ENCODE measurements around the gene BRS3. TPM values are rescaled to one million over a fixed set of nuclear protein-coding genes. Genes with fewer than 3 reads are reported as not detected.
"Not testable (repeated sequence)": the region's sequence is repeated elsewhere in the genome, so short reads cannot be mapped to it uniquely, and the experiment has no call there.

BRS3 gene
- total RNA-seq, result not detected

- no peaks in the 10 kb centered on the region for H3K9me3 Mint-ChIP-seq
- ATAC-seq (ENCODE audit: low read depth) (no peak), DNase-seq (no peak)
- no peaks in the 10 kb centered on the region for H3K4me1 Mint-ChIP-seq
- no peak within 1 kb of the TSS for H3K4me3 Mint-ChIP-seq
- H3K36me3 Mint-ChIP-seq, result peaks cover 2% of the 10 kb centered on the region
- peaks cover 46% of the 10 kb centered on the region for H3K27me3 Mint-ChIP-seq
- H3K27ac Mint-ChIP-seq, result no peak within 1 kb of the TSS
- POLR2A ChIA-PET, result no interaction called here
These were observed at the start of gene BRS3 for GRCh38 chrX:136487647-136488046. TSS of gene BRS3 (plus strand) at chrX:136487947. CDS start at chrX:136488115, 168 bp downstream.

- no peak for DNase-seq
- H3K9me3 Mint-ChIP-seq, result peaks cover 2% of the 10 kb centered on the region
- H3K4me3 Mint-ChIP-seq, result no peak overlapping the region
- POLR2A ChIA-PET, result no interaction called here
- peaks cover 2% of the 10 kb centered on the region for H3K27me3 Mint-ChIP-seq
- no peak for ATAC-seq (ENCODE audit: low read depth)
- H3K36me3 Mint-ChIP-seq, result no peaks in the 10 kb centered on the region
- no peaks in the 10 kb centered on the region for H3K4me1 Mint-ChIP-seq
- no peak overlapping the region for H3K27ac Mint-ChIP-seq
These were observed 49.6 kb upstream of the BRS3 start for GRCh38 chrX:136438192-136438591.

- H3K4me3 Mint-ChIP-seq; H3K36me3 Mint-ChIP-seq; ATAC-seq (ENCODE audit: low read depth); H3K27me3 Mint-ChIP-seq; POLR2A ChIA-PET; DNase-seq; H3K9me3 Mint-ChIP-seq; H3K27ac Mint-ChIP-seq; H3K4me1 Mint-ChIP-seq: not testable (repeated sequence)
These were observed 42.1 kb upstream of the BRS3 start for GRCh38 chrX:136445674-136446073.

GRCh38 chrX:136446208-136446607 is 41.5 kb upstream of the BRS3 start:
- H3K4me3 Mint-ChIP-seq, result no peak overlapping the region
- ATAC-seq (ENCODE audit: low read depth) (no peak), DNase-seq (no peak)
- H3K36me3 Mint-ChIP-seq, result no peaks in the 10 kb centered on the region
- H3K4me1 Mint-ChIP-seq, result no peaks in the 10 kb centered on the region
- no peaks in the 10 kb centered on the region for H3K27me3 Mint-ChIP-seq
- no peaks in the 10 kb centered on the region for H3K9me3 Mint-ChIP-seq
- no peak overlapping the region for H3K27ac Mint-ChIP-seq
- POLR2A ChIA-PET, result no interaction called here

GRCh38 chrX:136447308-136447707 is 40.4 kb upstream of the BRS3 start:
- no peak overlapping the region for H3K27ac Mint-ChIP-seq
- H3K9me3 Mint-ChIP-seq, result no peaks in the 10 kb centered on the region
- DNase-seq (no peak), ATAC-seq (ENCODE audit: low read depth) (no peak)
- POLR2A ChIA-PET, result no interaction called here
- no peaks in the 10 kb centered on the region for H3K4me1 Mint-ChIP-seq
- no peaks in the 10 kb centered on the region for H3K27me3 Mint-ChIP-seq
- H3K36me3 Mint-ChIP-seq, result no peaks in the 10 kb centered on the region
- H3K4me3 Mint-ChIP-seq, result no peak overlapping the region

GRCh38 chrX:136447968-136448367 is 39.8 kb upstream of the BRS3 start:
- ATAC-seq (ENCODE audit: low read depth) (no peak), DNase-seq (no peak)
- Mint-ChIP-seq H3K36me3 (no peaks in the 10 kb centered on the region), H3K9me3 (no peaks in the 10 kb centered on the region), H3K4me1 (no peaks in the 10 kb centered on the region), H3K27me3 (no peaks in the 10 kb centered on the region), H3K4me3 (no peak overlapping the region), H3K27ac (no peak overlapping the region)
- POLR2A ChIA-PET, result no interaction called here

GRCh38 chrX:136450050-136450830 is 37.5 kb upstream of the BRS3 start:
- no peak for ATAC-seq (ENCODE audit: low read depth)
- H3K36me3 Mint-ChIP-seq, result no peaks in the 10 kb centered on the region
- no peak overlapping the region for H3K4me3 Mint-ChIP-seq
- H3K9me3 Mint-ChIP-seq, result no peaks in the 10 kb centered on the region
- H3K27ac Mint-ChIP-seq, result no peak overlapping the region
- H3K27me3 Mint-ChIP-seq, result no peaks in the 10 kb centered on the region
- no peak for DNase-seq
- no peaks in the 10 kb centered on the region for H3K4me1 Mint-ChIP-seq
- POLR2A ChIA-PET, result no interaction called here

- DNase-seq, result no peak
- Mint-ChIP-seq H3K9me3 (no peaks in the 10 kb centered on the region), H3K36me3 (no peaks in the 10 kb centered on the region), H3K4me1 (no peaks in the 10 kb centered on the region), H3K4me3 (no peak overlapping the region), H3K27ac (no peak overlapping the region), H3K27me3 (peaks cover 3% of the 10 kb centered on the region)
- no peak for ATAC-seq (ENCODE audit: low read depth)
- POLR2A ChIA-PET, result no interaction called here
These were observed 35.1 kb upstream of the BRS3 start for GRCh38 chrX:136452614-136453013.

GRCh38 chrX:136453114-136453513 is 34.6 kb upstream of the BRS3 start:
- ATAC-seq (ENCODE audit: low read depth) (no peak), DNase-seq (no peak)
- no peak overlapping the region for H3K27ac Mint-ChIP-seq
- H3K27me3 Mint-ChIP-seq, result peaks cover 3% of the 10 kb centered on the region
- no peaks in the 10 kb centered on the region for H3K9me3 Mint-ChIP-seq
- no peaks in the 10 kb centered on the region for H3K4me1 Mint-ChIP-seq
- POLR2A ChIA-PET, result no interaction called here
- H3K4me3 Mint-ChIP-seq, result no peak overlapping the region
- H3K36me3 Mint-ChIP-seq, result no peaks in the 10 kb centered on the region

- H3K27ac Mint-ChIP-seq, result no peak overlapping the region
- no peaks in the 10 kb centered on the region for H3K4me1 Mint-ChIP-seq
- ATAC-seq (ENCODE audit: low read depth) (no peak), DNase-seq (no peak)
- H3K4me3 Mint-ChIP-seq, result no peak overlapping the region
- no peaks in the 10 kb centered on the region for H3K9me3 Mint-ChIP-seq
- peaks cover 3% of the 10 kb centered on the region for H3K27me3 Mint-ChIP-seq
- POLR2A ChIA-PET, result no interaction called here
- H3K36me3 Mint-ChIP-seq, result no peaks in the 10 kb centered on the region
These were observed 34.0 kb upstream of the BRS3 start for GRCh38 chrX:136453771-136454170.

GRCh38 chrX:136456133-136456532 is 31.6 kb upstream of the BRS3 start:
- no peaks in the 10 kb centered on the region for H3K4me1 Mint-ChIP-seq
- no peaks in the 10 kb centered on the region for H3K36me3 Mint-ChIP-seq
- no peak overlapping the region for H3K4me3 Mint-ChIP-seq
- ATAC-seq (ENCODE audit: low read depth), result no peak
- H3K27ac Mint-ChIP-seq, result no peak overlapping the region
- peaks cover 3% of the 10 kb centered on the region for H3K27me3 Mint-ChIP-seq
- DNase-seq, result no peak
- POLR2A ChIA-PET, result no interaction called here
- H3K9me3 Mint-ChIP-seq, result no peaks in the 10 kb centered on the region

GRCh38 chrX:136457303-136457917 is 30.3 kb upstream of the BRS3 start:
- Mint-ChIP-seq H3K4me1 (no peaks in the 10 kb centered on the region), H3K9me3 (no peaks in the 10 kb centered on the region), H3K36me3 (no peaks in the 10 kb centered on the region), H3K4me3 (no peak overlapping the region), H3K27me3 (peaks cover 3% of the 10 kb centered on the region), H3K27ac (no peak overlapping the region)
- DNase-seq (no peak), ATAC-seq (ENCODE audit: low read depth) (no peak)
- POLR2A ChIA-PET, result no interaction called here

- H3K4me3 Mint-ChIP-seq, result no peak overlapping the region
- POLR2A ChIA-PET, result no interaction called here
- ATAC-seq (ENCODE audit: low read depth) (no peak), DNase-seq (no peak)
- H3K27me3 Mint-ChIP-seq, result no peaks in the 10 kb centered on the region
- H3K36me3 Mint-ChIP-seq, result no peaks in the 10 kb centered on the region
- no peaks in the 10 kb centered on the region for H3K9me3 Mint-ChIP-seq
- H3K4me1 Mint-ChIP-seq, result no peaks in the 10 kb centered on the region
- H3K27ac Mint-ChIP-seq, result no peak overlapping the region
These were observed 23.2 kb upstream of the BRS3 start for GRCh38 chrX:136464589-136464988.

- H3K27me3 Mint-ChIP-seq, result no peaks in the 10 kb centered on the region
- H3K27ac Mint-ChIP-seq, result no peak overlapping the region
- ATAC-seq (ENCODE audit: low read depth), result no peak
- H3K36me3 Mint-ChIP-seq, result no peaks in the 10 kb centered on the region
- H3K4me1 Mint-ChIP-seq, result no peaks in the 10 kb centered on the region
- H3K9me3 Mint-ChIP-seq, result no peaks in the 10 kb centered on the region
- no peak for DNase-seq
- H3K4me3 Mint-ChIP-seq, result no peak overlapping the region
- POLR2A ChIA-PET, result no interaction called here
These were observed 20.4 kb upstream of the BRS3 start for GRCh38 chrX:136467303-136467702.

Measured in activated naive CD8-positive, alpha-beta T cell treated with anti-CD3 and anti-CD28 coated beads, Interleukin-2, amount 10 ng/mL, durations not matched to agents 7 days and 5 days (primary cell).